ENCODE data around the gene FNDC3B.

Gene FNDC3B

GRCh38 chr3:172051310-172051956, 12.1 kb downstream of the FNDC3B start:
- TF ChIP-seq, protein P1, sequence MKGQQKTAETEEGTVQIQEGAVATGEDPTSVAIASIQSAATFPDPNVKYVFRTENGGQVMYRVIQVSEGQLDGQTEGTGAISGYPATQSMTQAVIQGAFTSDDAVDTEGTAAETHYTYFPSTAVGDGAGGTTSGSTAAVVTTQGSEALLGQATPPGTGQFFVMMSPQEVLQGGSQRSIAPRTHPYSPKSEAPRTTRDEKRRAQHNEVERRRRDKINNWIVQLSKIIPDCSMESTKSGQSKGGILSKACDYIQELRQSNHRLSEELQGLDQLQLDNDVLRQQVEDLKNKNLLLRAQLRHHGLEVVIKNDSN (IDR thresholded peaks at IDR 0.05) = no peak
- TF ChIP-seq, protein P2, sequence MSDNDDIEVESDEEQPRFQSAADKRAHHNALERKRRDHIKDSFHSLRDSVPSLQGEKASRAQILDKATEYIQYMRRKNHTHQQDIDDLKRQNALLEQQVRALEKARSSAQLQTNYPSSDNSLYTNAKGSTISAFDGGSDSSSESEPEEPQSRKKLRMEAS (IDR thresholded peaks at IDR 0.05) = no peak
- TF ChIP-seq YY1 (IDR thresholded peaks at IDR 0.05; ENCODE audit: low read depth) (no peak), TCF12 (IDR thresholded peaks at IDR 0.05; ENCODE audit: low read depth) (no peak), RAD21 (IDR thresholded peaks at IDR 0.05; ENCODE audit: low read depth) (no peak)

GRCh38 chr3:172051957-172052354, 12.6 kb downstream of the FNDC3B start:
- TF ChIP-seq, protein P2 (IDR thresholded peaks at IDR 0.05) = no peak

GRCh38 chr3:172052405-172052804, 13.0 kb downstream of the FNDC3B start:
- no peak for TF ChIP-seq YY1 (IDR thresholded peaks at IDR 0.05; ENCODE audit: low read depth)
- no peak for TF ChIP-seq TAF1 (IDR thresholded peaks at IDR 0.05; ENCODE audit: low read depth)
- no peak for TF ChIP-seq FOXM1 (IDR thresholded peaks at IDR 0.05; ENCODE audit: borderline replicate concordance, low read depth)
- no peak for TF ChIP-seq TEAD4 (IDR thresholded peaks at IDR 0.05)
- no peak for TF ChIP-seq CREB1 (IDR thresholded peaks at IDR 0.05; ENCODE audit: low read depth)
- TF ChIP-seq, protein P2 (IDR thresholded peaks at IDR 0.05) = no peak
- no peak for TF ChIP-seq RAD21 (IDR thresholded peaks at IDR 0.05; ENCODE audit: low read depth)
- TF ChIP-seq EGR1 (IDR thresholded peaks at IDR 0.05) = no peak
- TF ChIP-seq TCF12 (IDR thresholded peaks at IDR 0.05; ENCODE audit: low read depth) = no peak
- TF ChIP-seq, protein P3, sequence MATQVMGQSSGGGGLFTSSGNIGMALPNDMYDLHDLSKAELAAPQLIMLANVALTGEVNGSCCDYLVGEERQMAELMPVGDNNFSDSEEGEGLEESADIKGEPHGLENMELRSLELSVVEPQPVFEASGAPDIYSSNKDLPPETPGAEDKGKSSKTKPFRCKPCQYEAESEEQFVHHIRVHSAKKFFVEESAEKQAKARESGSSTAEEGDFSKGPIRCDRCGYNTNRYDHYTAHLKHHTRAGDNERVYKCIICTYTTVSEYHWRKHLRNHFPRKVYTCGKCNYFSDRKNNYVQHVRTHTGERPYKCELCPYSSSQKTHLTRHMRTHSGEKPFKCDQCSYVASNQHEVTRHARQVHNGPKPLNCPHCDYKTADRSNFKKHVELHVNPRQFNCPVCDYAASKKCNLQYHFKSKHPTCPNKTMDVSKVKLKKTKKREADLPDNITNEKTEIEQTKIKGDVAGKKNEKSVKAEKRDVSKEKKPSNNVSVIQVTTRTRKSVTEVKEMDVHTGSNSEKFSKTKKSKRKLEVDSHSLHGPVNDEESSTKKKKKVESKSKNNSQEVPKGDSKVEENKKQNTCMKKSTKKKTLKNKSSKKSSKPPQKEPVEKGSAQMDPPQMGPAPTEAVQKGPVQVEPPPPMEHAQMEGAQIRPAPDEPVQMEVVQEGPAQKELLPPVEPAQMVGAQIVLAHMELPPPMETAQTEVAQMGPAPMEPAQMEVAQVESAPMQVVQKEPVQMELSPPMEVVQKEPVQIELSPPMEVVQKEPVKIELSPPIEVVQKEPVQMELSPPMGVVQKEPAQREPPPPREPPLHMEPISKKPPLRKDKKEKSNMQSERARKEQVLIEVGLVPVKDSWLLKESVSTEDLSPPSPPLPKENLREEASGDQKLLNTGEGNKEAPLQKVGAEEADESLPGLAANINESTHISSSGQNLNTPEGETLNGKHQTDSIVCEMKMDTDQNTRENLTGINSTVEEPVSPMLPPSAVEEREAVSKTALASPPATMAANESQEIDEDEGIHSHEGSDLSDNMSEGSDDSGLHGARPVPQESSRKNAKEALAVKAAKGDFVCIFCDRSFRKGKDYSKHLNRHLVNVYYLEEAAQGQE (IDR thresholded peaks at IDR 0.05; ENCODE audit: low read depth) = no peak
- no peak for TF ChIP-seq NFIC (IDR thresholded peaks at IDR 0.05)
- TF ChIP-seq, protein P1 (IDR thresholded peaks at IDR 0.05) = no peak
- TF ChIP-seq ZBTB7A (IDR thresholded peaks at IDR 0.05; ENCODE audit: low read depth) = no peak
- TF ChIP-seq CEBPB (IDR thresholded peaks at IDR 0.05) = no peak
- no peak for TF ChIP-seq EP300 (IDR thresholded peaks at IDR 0.05; ENCODE audit: borderline replicate concordance)

- TF ChIP-seq TEAD4 (IDR thresholded peaks at IDR 0.05) (no peak), TAF1 (IDR thresholded peaks at IDR 0.05; ENCODE audit: low read depth) (no peak), YY1 (IDR thresholded peaks at IDR 0.05; ENCODE audit: low read depth) (no peak), FOXM1 (IDR thresholded peaks at IDR 0.05; ENCODE audit: borderline replicate concordance, low read depth) (no peak)
- TF ChIP-seq, protein P2 (IDR thresholded peaks at IDR 0.05) = no peak
These were observed 14.9 kb downstream of the FNDC3B start for GRCh38 chr3:172054115-172054764.

- TF ChIP-seq EGR1 (IDR thresholded peaks at IDR 0.05) (no peak), RAD21 (IDR thresholded peaks at IDR 0.05; ENCODE audit: low read depth) (no peak), TAF1 (IDR thresholded peaks at IDR 0.05; ENCODE audit: low read depth) (no peak), ZBTB7A (IDR thresholded peaks at IDR 0.05; ENCODE audit: low read depth) (no peak), FOXM1 (IDR thresholded peaks at IDR 0.05; ENCODE audit: borderline replicate concordance, low read depth) (no peak), TCF12 (IDR thresholded peaks at IDR 0.05; ENCODE audit: low read depth) (no peak), NFIC (IDR thresholded peaks at IDR 0.05) (no peak), CEBPB (IDR thresholded peaks at IDR 0.05) (no peak), YY1 (IDR thresholded peaks at IDR 0.05; ENCODE audit: low read depth) (no peak), TEAD4 (IDR thresholded peaks at IDR 0.05) (no peak)
- TF ChIP-seq, protein P2 (IDR thresholded peaks at IDR 0.05) = no peak
- TF ChIP-seq, protein P1 (IDR thresholded peaks at IDR 0.05) = no peak
- TF ChIP-seq, protein P3 (IDR thresholded peaks at IDR 0.05; ENCODE audit: low read depth) = no peak
These were observed 17.0 kb downstream of the FNDC3B start for GRCh38 chr3:172056416-172056815.

Measured in Ishikawa (cell line).